Karpas-422 (cell line): ENCODE measurements around the gene CRTAC1. TPM values are rescaled to one million over a fixed set of nuclear protein-coding genes. Genes with fewer than 3 reads are reported as not detected.

Experiments
- DNase-seq: peaks from one replicate; pipeline ENCODE4 v3.0.0-alpha.2; 2015
- H2AFZ ChIP-seq: fragments of 200-600 bp; sonication (generic); 2 replicates; pipeline ENCODE4 v1.6.1; 2014; ENCODE audit warnings: antibody characterized with exemption, low read length, mixed read lengths
- H3K27ac ChIP-seq: fragments of 200-600 bp; sonication (generic); 2 replicates; pipeline ENCODE4 v1.5.1; 2014; ENCODE audit warnings: mild to moderate bottlenecking, low read length, moderate library complexity
- H3K27me3 ChIP-seq: fragments of 200-600 bp; sonication (generic); 2 replicates; pipeline ENCODE4 v1.6.1; 2014; ENCODE audit warnings: low read length, mixed read lengths
- H3K36me3 ChIP-seq: fragments of 200-600 bp; sonication (generic); 2 replicates; pipeline ENCODE4 v1.6.1; 2014; ENCODE audit warnings: low read length, mixed read lengths; ENCODE audit not compliant: insufficient read depth
- H3K4me1 ChIP-seq: fragments of 200-600 bp; sonication (generic); 2 replicates; pipeline ENCODE4 v1.6.1; 2014; ENCODE audit warnings: mild to moderate bottlenecking, low read length, mixed read lengths
- H3K4me2 ChIP-seq: fragments of 200-600 bp; sonication (generic); 2 replicates; pipeline ENCODE4 v1.6.1; 2014; ENCODE audit warnings: low read length, low read depth, mild to moderate bottlenecking; ENCODE audit not compliant: poor library complexity, severe bottlenecking
- H3K4me3 ChIP-seq: fragments of 200-600 bp; sonication (generic); 2 replicates; pipeline ENCODE4 v1.5.1; 2014; ENCODE audit warnings: mild to moderate bottlenecking, antibody characterized with exemption, low read length, mixed read lengths
- H3K79me2 ChIP-seq: fragments of 200-600 bp; sonication (generic); 2 replicates; pipeline ENCODE4 v1.6.1; 2014; ENCODE audit warnings: mild to moderate bottlenecking, low read length, mixed read lengths
- H3K9ac ChIP-seq: fragments of 200-600 bp; sonication (generic); 2 replicates; pipeline ENCODE4 v1.6.0; 2014; ENCODE audit warnings: low read length
- H3K9me2 ChIP-seq: fragments of 200-600 bp; sonication (generic), shearing (Covaris generic); replicated peaks from 2 replicates; pipeline ENCODE4 v1.6.0; 2014; ENCODE audit warnings: mild to moderate bottlenecking, low read length, moderate library complexity; ENCODE audit not compliant: insufficient read depth
- H3K9me3 ChIP-seq: fragments of 300-700, 200-600 bp; sonication (generic); 2 replicates; pipeline ENCODE4 v1.6.1; 2014; ENCODE audit warnings: low read length, mixed read lengths
- H4K20me1 ChIP-seq: fragments of 200-600 bp; sonication (generic); 2 replicates; pipeline ENCODE4 v1.6.1; 2014; ENCODE audit warnings: mild to moderate bottlenecking, antibody characterized with exemption, low read length, low read depth; ENCODE audit not compliant: insufficient read depth
- total RNA-seq: library from RNA; depleted of rRNA; stranded (reverse); fragments of >200 nt; shearing (Covaris generic); gene quantifications from 2 replicates; pipeline ENCODE4 v1.2.3, GENCODE V29; 2014; ENCODE audit warnings: low replicate concordance

Gene CRTAC1
- total RNA-seq, 1 experiment from 2014 or later = not detected

GRCh38 chr10:97932932-97933530, 97.4 kb downstream of the CRTAC1 start:
- H2AFZ ChIP-seq = no peak overlapping the region
- no peak overlapping the region for H3K9ac ChIP-seq
- H3K4me3 ChIP-seq = no peak overlapping the region
- no peaks in the 10 kb centered on the region for H3K79me2 ChIP-seq
- H3K9me2 ChIP-seq = no peaks in the 10 kb centered on the region
- H3K9me3 ChIP-seq = no peaks in the 10 kb centered on the region
- H4K20me1 ChIP-seq = no peaks in the 10 kb centered on the region
- no peak overlapping the region for H3K4me2 ChIP-seq
- no peak overlapping the region for H3K27ac ChIP-seq
- no peaks in the 10 kb centered on the region for H3K4me1 ChIP-seq
- no peaks in the 10 kb centered on the region for H3K27me3 ChIP-seq
- DNase-seq = no peak
- no peaks in the 10 kb centered on the region for H3K36me3 ChIP-seq

GRCh38 chr10:97931041-97931440, 99.4 kb downstream of the CRTAC1 start:
- no peaks in the 10 kb centered on the region for H4K20me1 ChIP-seq
- no peak overlapping the region for H3K4me2 ChIP-seq
- H3K36me3 ChIP-seq = no peaks in the 10 kb centered on the region
- no peaks in the 10 kb centered on the region for H3K79me2 ChIP-seq
- no peaks in the 10 kb centered on the region for H3K9me3 ChIP-seq
- H3K27ac ChIP-seq = no peak overlapping the region
- no peak for DNase-seq
- no peak overlapping the region for H3K9ac ChIP-seq
- H3K27me3 ChIP-seq = no peaks in the 10 kb centered on the region
- H3K4me1 ChIP-seq = no peaks in the 10 kb centered on the region
- H2AFZ ChIP-seq = no peak overlapping the region
- no peaks in the 10 kb centered on the region for H3K9me2 ChIP-seq
- no peak overlapping the region for H3K4me3 ChIP-seq

- Histone ChIP-seq H2AFZ (no peak overlapping the region), H3K9me3 (no peaks in the 10 kb centered on the region)
- DNase-seq = no peak
Measured at GRCh38 chr10:97928897-97929296, 101.5 kb downstream of the CRTAC1 start.

GRCh38 chr10:97927622-97928021, 102.8 kb downstream of the CRTAC1 start:
- H3K36me3 ChIP-seq = no peaks in the 10 kb centered on the region
- no peaks in the 10 kb centered on the region for H3K27me3 ChIP-seq
- DNase-seq = no peak
- H4K20me1 ChIP-seq = no peaks in the 10 kb centered on the region
- no peaks in the 10 kb centered on the region for H3K4me1 ChIP-seq
- H3K27ac ChIP-seq = no peak overlapping the region
- H2AFZ ChIP-seq = no peak overlapping the region
- H3K9me3 ChIP-seq = no peaks in the 10 kb centered on the region
- no peak overlapping the region for H3K9ac ChIP-seq
- H3K4me2 ChIP-seq = no peak overlapping the region
- H3K79me2 ChIP-seq = no peaks in the 10 kb centered on the region
- no peak overlapping the region for H3K4me3 ChIP-seq
- H3K9me2 ChIP-seq = no peaks in the 10 kb centered on the region

More at GRCh38 chr10:97928897-97929296, 101.5 kb downstream of the CRTAC1 start:
- H3K4me2 ChIP-seq = no peak overlapping the region
- no peaks in the 10 kb centered on the region for H3K4me1 ChIP-seq
- no peak overlapping the region for H3K4me3 ChIP-seq
- no peak overlapping the region for H3K27ac ChIP-seq
- no peaks in the 10 kb centered on the region for H3K36me3 ChIP-seq
- no peak overlapping the region for H3K9ac ChIP-seq
- H4K20me1 ChIP-seq = no peaks in the 10 kb centered on the region
- no peaks in the 10 kb centered on the region for H3K9me2 ChIP-seq
- H3K79me2 ChIP-seq = no peaks in the 10 kb centered on the region
- no peaks in the 10 kb centered on the region for H3K27me3 ChIP-seq

- H3K27ac ChIP-seq = no peak overlapping the region
- no peak overlapping the region for H3K4me2 ChIP-seq
- H3K36me3 ChIP-seq = no peaks in the 10 kb centered on the region
- no peaks in the 10 kb centered on the region for H3K9me3 ChIP-seq
- H3K4me1 ChIP-seq = no peaks in the 10 kb centered on the region
- no peaks in the 10 kb centered on the region for H3K79me2 ChIP-seq
- H2AFZ ChIP-seq = no peak overlapping the region
- no peak overlapping the region for H3K9ac ChIP-seq
- no peak overlapping the region for H3K4me3 ChIP-seq
- H3K27me3 ChIP-seq = no peaks in the 10 kb centered on the region
- H4K20me1 ChIP-seq = no peaks in the 10 kb centered on the region
- H3K9me2 ChIP-seq = no peaks in the 10 kb centered on the region
- DNase-seq = no peak
Measured at GRCh38 chr10:97926055-97926454, 104.4 kb downstream of the CRTAC1 start.

- Histone ChIP-seq H3K9me2 (no peaks in the 10 kb centered on the region), H3K9me3 (no peaks in the 10 kb centered on the region), H3K4me3 (no peak overlapping the region), H3K4me1 (no peaks in the 10 kb centered on the region), H4K20me1 (no peaks in the 10 kb centered on the region), H3K36me3 (no peaks in the 10 kb centered on the region), H3K79me2 (no peaks in the 10 kb centered on the region), H3K27me3 (no peaks in the 10 kb centered on the region), H3K27ac (no peak overlapping the region), H3K4me2 (no peak overlapping the region), H2AFZ (no peak overlapping the region), H3K9ac (no peak overlapping the region)
- DNase-seq = no peak
Measured at GRCh38 chr10:97925308-97925938, 105.0 kb downstream of the CRTAC1 start.

GRCh38 chr10:97924678-97925077, 105.7 kb downstream of the CRTAC1 start:
- no peak overlapping the region for H3K9ac ChIP-seq
- H3K9me2 ChIP-seq = no peaks in the 10 kb centered on the region
- no peaks in the 10 kb centered on the region for H3K9me3 ChIP-seq
- H3K36me3 ChIP-seq = no peaks in the 10 kb centered on the region
- no peaks in the 10 kb centered on the region for H3K27me3 ChIP-seq
- H3K4me3 ChIP-seq = no peak overlapping the region
- no peak overlapping the region for H3K4me2 ChIP-seq
- DNase-seq = no peak
- no peak overlapping the region for H3K27ac ChIP-seq
- H4K20me1 ChIP-seq = no peaks in the 10 kb centered on the region
- no peaks in the 10 kb centered on the region for H3K79me2 ChIP-seq
- H2AFZ ChIP-seq = no peak overlapping the region
- H3K4me1 ChIP-seq = no peaks in the 10 kb centered on the region

GRCh38 chr10:97923476-97923875, 106.9 kb downstream of the CRTAC1 start:
- Histone ChIP-seq H3K27me3 (no peaks in the 10 kb centered on the region), H2AFZ (no peak overlapping the region), H3K4me1 (no peaks in the 10 kb centered on the region), H3K9me3 (no peaks in the 10 kb centered on the region), H3K4me2 (no peak overlapping the region), H3K79me2 (no peaks in the 10 kb centered on the region), H3K4me3 (no peak overlapping the region), H3K36me3 (no peaks in the 10 kb centered on the region), H3K9me2 (no peaks in the 10 kb centered on the region), H3K27ac (no peak overlapping the region), H4K20me1 (no peaks in the 10 kb centered on the region), H3K9ac (no peak overlapping the region)
- no peak for DNase-seq
